NCI-H1092 treated with DMSO at 0.1 percent for 48 hours (cell line): ENCODE measurements around the gene ZRANB1.

Experiments used
- DNase-seq: peaks from one replicate; lab custom pipeline; 2025; lab: John Stamatoyannopoulos, UW

ZRANB1 gene

GRCh38 chr10:125018576-125019143 lies 76.7 kb downstream of the ZRANB1 start:
- no peak for DNase-seq

- no peak for DNase-seq
These were observed 78.5 kb downstream of the ZRANB1 start for GRCh38 chr10:125020386-125020785.

- DNase-seq, result no peak
These were observed 78.9 kb downstream of the ZRANB1 start for GRCh38 chr10:125020871-125021270.

- DNase-seq, result no peak
These were observed 79.9 kb downstream of the ZRANB1 start for GRCh38 chr10:125021686-125022344.

GRCh38 chr10:125022671-125023070 lies 80.7 kb downstream of the ZRANB1 start:
- no peak for DNase-seq

- DNase-seq, result peak; percentile 71
These were observed 81.3 kb downstream of the ZRANB1 start for GRCh38 chr10:125023255-125023654.

GRCh38 chr10:125023862-125024496 lies 82.1 kb downstream of the ZRANB1 start:
- DNase-seq, result peak; percentile 89

GRCh38 chr10:125024497-125025234 lies 82.7 kb downstream of the ZRANB1 start:
- DNase-seq, result peak; percentile 87

GRCh38 chr10:125025341-125025740 lies 83.4 kb downstream of the ZRANB1 start:
- no peak for DNase-seq

GRCh38 chr10:125026036-125026931 lies 84.4 kb downstream of the ZRANB1 start:
- DNase-seq, result no peak

GRCh38 chr10:125026974-125027735 lies 85.2 kb downstream of the ZRANB1 start:
- DNase-seq, result no peak

- DNase-seq, result no peak
These were observed 86.2 kb downstream of the ZRANB1 start for GRCh38 chr10:125027871-125028869.

GRCh38 chr10:125029584-125030242 lies 87.8 kb downstream of the ZRANB1 start:
- DNase-seq, result no peak

- no peak for DNase-seq
These were observed 88.8 kb downstream of the ZRANB1 start for GRCh38 chr10:125030567-125031197.

- DNase-seq, result no peak
These were observed 90.6 kb downstream of the ZRANB1 start for GRCh38 chr10:125032474-125033020.

- DNase-seq, result no peak
These were observed 91.4 kb downstream of the ZRANB1 start for GRCh38 chr10:125033146-125033924.

- DNase-seq, result no peak
These were observed 92.8 kb downstream of the ZRANB1 start for GRCh38 chr10:125034675-125035074.

- DNase-seq, result no peak
These were observed 93.2 kb downstream of the ZRANB1 start for GRCh38 chr10:125035136-125035535.
